SIG-M5 treated with dmso at 0.1 percent for 504 hours (cell line): ENCODE data around the gene ABCA10.
"Not testable (repeated sequence)": the region's sequence is repeated elsewhere in the genome, so short reads cannot be mapped to it uniquely, and the experiment has no call there.

Experiments used
- DNase-seq: peaks from one replicate; lab custom pipeline; 2025; ENCODE audit not compliant: unreplicated experiment; lab: John Stamatoyannopoulos, UW

ABCA10 gene

DNA sequence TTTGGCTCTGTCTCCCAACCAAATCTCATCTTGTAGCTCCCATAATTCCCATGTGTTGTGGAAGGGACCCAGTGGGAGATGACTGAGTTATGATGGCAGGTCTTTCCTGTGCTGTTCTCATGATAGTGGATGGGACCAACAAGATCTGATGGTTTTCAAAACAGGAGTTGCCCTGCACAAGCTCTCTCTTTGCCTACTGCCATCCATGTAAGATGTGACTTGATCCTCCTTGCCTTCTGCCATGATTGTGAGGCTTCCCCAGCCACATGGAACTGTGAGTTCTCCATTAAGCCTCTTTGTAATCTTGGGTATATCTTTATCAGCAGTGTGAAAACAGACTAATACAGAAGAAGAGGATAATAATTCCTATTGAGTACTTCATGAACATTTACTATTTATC, 60.0 kb downstream of the ABCA10 start:
- DNase-seq = not testable (repeated sequence)

DNA sequence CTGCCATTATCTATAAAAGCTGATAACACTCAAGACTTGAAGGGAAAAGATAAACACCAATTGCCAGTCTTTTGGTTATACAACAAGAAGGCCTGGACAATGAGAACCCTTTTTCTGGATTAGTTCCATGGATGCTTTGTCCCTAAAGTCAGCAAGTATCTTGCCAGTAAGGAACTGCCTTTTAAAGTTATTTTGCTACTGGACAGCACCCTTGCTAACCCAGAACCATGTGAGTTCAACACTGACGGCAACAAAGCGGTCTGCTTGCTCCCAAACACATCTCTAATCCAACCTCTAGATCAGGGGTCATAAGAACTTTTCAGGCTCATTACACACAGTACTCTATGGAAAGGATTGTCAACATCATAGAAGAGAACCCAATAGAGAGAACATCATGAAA, 61.7 kb downstream of the ABCA10 start:
- no peak for DNase-seq

DNA sequence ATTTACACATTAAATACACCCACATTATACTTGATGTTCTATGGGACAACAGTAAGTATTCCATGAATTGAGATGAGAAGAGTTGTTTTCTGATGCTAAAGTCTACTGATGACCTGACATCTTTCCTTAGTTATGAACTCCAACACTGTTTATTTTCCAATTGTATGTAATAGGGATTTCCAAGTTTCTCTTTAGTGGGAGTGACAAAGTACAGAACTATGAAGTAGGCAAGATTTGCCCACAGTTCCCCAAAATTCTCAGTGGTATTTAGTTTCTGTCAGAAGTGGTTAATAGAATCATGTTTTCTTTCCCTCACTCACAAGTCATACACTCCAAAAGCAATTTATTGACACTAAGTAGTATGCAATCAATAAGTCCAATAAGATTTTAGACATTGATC, 64.4 kb downstream of the ABCA10 start:
- no peak for DNase-seq

DNA sequence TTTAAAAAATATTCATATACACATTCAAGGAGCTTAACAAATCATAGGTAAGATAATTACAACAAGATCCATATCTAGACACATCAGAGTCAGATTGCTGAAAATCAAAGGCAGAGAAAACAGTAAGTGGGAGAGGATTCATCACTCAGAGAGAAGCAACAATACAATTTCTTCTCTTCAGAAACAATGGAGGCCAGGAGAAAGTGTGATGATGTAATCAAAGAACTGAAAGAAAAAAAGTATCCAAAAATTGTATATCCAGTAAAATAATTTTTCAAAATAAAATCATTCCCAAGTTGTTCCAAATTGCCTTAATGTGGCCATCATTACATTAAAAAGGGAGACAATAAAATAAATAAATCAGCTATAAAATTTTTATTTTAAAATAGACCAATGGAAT, 69.2 kb downstream of the ABCA10 start:
- no peak for DNase-seq

DNA sequence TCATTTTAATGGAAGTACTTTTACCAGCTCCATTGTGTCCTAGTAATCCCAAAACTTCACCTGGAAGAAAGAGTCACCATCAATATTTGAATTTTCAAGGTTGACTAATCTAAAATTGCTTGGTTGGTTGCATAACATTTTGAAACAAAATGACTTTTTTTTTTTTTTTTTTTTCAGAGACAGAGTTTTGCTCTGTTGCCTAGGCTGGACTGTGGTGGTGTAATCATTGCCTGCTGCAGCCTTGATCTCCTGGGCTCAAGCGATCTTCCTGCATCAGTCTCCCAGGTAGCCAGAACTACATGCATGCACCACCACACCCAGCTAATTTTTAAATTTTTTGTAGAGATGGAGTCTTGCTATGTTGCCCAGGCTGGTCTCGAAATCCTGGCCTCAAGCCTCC, 74.4 kb downstream of the ABCA10 start:
- no peak for DNase-seq

DNA sequence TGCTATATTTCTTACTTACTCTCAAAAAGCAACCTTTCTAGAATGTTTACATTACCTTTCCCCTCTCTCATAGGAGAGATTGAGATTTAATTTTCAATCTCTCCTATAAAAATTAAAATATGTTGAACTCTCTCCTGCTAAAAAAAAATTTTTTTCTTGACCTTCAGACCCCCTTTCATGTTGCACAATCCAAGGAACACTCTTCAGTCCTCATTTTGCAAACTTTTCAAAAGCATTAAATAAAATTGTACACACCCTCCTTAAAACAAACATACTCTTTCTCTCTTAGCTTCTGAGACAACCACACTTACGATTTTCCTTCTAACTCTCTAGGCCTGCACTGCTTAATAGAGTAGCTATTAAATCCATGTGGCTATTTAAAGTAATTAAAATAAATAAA, 78.3 kb downstream of the ABCA10 start:
- no peak for DNase-seq

DNA sequence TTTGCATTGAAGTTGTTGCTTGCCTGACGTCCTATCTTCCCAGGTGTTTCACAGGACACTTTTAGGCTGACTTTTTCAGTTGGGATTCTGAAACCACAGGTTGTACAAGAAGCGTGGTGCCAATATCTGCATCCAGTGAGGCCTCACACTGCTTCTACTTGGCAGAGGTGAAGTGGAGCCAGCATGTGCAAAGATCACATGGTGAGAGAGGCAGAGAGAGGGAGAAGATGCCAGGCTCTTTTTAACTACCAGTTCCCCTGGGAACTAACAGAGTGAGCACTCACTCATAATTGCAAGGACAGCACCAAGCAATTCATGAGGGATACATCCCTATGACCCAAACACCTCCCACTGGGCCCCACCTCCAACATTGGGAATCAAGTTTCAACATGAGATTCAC, 81.2 kb downstream of the ABCA10 start:
- no peak for DNase-seq

DNA sequence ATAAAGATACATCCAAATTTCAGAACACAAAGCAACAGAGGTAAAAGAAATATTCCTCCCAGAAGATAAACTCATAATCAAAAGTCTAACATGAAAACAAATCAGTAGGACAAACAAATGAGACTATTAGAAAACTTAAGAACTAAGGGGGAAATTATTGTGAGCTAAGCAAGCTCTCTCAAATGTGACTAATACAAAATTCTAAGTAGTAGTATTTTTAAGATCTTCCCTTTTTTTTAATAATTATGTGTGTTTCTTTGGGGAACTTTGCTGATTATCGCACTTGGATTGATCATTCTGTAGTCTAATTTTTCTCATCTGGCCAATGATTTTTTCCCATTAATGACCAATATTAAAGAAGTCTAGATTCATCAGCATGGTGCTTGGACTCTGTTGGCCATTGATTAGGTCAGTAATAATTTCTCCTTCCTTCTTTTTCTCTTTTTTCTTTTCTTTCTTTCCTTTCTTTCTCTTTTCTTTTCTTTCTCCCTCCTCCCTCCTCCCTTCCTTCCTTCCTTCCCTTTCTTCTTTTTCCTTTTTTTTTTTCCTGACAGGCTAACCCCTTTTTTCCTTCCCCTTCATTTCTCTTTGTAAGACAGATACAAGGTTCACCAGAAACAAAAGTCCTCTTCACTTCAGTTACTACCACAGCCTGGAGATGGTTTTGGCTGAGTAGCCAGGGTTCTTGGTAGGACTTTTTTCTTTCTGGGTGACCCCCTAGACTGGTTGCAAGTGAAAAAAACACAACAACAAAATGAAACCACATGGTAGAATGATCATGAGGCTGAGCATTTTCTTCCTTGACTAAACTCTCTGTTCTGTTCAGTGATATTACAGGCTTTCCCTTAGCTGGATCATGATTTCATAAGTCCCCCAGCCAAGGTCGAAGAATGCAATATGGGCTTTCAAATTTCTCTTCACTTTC, 84.0 kb downstream of the ABCA10 start:
- DNase-seq = no peak

DNA sequence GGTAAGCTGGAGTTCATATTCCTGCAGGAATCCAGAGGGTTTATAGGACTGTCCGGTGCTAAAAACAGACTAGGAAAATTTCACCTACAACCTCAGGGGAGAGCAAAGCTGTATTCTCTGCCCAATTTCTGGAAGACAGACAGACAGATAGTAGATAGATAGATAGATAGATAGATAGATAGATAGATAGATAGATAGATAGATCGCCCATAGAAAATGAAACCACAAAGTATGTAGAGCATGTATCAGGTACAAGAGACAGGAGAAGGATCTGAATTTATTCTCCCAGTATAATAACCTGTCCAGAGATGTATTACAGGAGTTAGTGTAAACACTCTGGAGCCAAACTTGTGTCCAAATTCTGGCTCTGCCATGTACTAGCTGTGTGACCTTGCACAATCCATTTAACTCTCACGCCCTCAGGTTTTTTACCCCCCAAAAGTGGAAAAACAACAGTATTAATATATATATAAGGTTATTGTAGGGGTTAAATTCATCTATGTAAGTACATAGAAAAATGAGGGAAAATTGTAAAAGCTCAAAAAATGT, 84.9 kb downstream of the ABCA10 start:
- no peak for DNase-seq

DNA sequence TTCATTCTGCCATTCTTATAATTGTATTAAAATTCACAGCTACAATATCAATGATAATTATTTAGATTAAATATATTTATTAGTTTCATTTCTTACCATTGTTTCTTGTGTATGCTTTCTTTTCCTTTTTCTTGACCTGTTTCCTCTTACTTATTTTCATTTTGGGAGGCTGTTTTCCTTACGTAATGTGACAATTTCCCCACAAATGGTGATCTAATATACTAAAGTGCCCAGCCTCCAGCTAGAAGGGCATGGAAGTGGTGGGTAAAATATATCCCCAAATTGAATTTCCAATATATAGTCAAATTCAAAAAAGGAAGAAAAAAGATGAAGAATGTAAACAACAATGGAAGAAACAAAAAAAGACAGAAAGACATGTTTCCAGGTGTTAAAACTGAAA, 85.5 kb downstream of the ABCA10 start:
- no peak for DNase-seq

DNA sequence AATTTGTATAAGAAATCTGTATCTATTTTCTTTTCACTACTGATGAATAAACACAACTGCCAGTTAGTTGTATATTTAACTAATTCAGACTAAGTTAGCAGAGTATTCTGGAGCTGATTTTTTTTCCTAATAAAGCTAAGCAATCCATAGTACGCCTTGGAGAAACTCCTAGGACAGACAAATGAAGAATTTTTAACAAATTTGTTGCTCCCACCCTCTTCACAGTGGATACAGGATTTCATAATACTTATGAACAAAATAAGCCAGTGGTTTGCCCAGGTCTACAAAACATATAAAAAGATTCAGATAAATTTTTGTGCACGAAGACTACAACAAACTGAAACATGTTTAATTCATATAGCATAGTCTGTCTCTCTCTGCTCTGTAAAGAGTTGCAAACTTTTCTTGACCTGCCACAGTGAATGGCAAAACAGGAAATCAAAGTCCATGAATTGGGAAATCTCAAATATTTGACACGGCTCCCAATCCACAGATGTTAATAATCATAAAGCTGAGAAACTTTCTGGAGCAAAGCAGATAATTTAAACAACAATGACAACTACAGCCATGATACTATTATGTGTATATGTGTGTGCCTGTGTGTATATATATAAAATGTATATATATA, 86.3 kb downstream of the ABCA10 start:
- DNase-seq = no peak

DNA sequence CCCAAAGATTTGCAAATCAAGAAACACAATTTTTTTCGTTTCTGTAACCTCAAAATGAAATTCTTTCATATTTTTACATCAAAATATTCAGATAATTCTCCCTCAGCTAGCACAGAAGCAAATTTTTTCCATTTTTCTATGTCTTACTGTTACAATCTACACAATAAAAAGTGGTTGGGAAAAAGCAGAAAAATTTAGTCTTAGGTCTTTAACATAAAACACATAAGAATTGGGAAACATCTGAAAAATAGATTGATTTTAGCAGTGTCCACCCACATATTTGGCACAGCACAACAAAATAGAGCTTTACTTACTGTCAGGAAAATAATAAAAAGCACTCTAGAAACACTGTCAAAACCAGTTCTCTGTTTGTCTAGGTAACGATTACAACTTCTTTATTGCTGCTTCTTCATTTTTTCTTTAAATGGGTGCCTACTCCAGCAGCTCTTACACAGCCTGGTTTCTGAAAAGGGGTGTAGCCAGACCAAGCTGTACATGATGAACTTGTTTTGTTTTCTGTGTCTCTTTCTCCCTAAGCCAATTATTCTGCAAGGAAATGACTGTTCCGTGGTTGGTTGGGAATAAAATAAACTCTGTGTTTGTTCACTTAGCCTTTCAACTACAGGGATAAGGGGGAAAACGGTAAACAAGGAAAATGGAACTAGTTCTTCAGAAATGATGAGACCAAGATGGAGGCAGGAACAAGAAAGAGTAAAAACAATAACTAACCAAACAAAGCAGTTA, 87.0 kb downstream of the ABCA10 start, which contains the start of gene ABCA6:
Gene ABCA6, minus strand, starts transcription at position 465 of the 744 bp plus-strand sequence. CDS start 1,192 bp downstream, outside the sequence.
- DNase-seq = no peak

DNA sequence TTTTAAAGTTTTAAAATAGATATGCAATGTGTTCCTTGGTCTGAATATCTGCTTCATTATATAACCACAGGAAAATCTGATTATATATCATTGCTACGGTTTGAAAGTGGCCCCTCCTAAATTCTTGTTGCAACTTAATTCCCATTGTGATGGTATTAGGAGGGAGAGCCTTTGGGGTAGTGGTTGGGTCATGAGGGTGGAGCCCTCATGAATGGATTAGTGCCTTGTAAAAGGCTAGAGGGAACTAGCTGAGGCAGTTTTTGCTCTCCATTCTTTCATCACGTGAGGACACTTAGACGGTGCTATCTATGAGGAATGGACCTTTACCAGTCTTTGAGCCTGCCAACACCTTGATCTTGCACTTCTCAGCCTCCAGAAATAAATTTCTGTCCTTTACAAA, 94.5 kb downstream of the ABCA10 start:
- no peak for DNase-seq

DNA sequence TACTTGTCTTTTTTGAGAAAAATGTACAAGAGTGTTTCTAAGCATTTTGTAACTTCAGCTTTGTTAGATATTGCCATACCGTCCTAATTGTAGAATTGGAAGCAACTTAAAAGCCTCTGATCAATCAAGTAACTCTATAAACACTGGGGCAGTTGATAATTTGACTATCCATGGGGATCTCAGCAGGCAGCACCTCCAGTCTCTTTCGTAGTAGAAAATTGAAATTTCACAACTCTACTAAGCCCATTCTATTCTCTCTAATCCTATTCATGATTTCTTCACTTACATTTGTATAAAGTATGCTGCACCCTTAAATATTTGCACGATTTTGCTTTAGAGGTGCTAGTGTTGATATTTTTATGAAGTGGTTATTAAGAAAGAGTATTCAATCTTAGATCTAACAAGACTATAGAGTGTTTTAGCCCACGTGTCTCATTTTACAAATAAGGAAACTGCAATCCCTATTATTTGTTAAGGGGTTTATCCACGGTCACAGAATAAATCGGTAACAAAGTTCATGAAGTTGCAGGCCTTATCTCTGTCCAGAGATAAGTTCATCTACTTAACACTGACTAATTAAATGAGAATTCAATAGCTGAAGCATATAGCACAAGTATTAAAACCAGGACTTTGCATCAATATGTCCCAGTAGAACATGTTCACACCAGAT, 97.9 kb downstream of the ABCA10 start:
- DNase-seq = no peak

DNA sequence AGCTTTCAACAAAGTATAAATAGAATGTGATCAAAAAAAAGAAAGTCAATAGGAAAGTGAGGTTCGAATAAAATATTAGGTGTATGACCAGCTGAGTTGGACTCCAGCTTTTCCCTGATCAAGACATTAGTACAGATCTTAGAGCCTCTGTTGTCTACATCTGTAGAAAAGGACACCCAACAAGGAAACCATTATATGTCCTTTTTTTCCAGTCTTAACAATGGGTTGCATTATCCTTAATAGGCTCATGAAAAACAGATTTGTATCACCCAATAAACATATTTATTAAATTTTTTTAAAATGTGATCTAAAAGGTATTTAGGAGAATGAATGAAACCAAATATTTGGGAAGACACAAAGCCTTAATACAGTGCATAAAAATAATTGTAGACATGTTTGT, 105.0 kb downstream of the ABCA10 start:
- no peak for DNase-seq

DNA sequence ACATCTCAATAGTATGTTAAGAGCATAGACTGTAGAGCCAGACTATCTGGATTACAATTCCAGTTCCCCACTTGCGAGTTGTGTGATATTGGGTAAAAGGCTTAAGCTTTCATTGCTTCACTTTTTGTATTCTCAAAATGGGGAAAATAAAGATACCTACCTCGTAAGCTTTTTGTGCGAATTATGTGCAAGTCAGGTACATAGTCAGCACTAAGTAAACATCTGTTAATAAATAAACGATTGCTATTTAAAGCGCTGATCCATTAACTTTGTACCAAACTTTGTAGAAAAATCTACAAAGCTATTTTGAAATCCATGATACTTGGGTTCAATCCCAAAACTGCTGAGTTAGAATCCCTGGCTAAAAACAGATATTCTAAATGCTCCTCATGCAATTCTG, 106.6 kb downstream of the ABCA10 start:
- DNase-seq = no peak

DNA sequence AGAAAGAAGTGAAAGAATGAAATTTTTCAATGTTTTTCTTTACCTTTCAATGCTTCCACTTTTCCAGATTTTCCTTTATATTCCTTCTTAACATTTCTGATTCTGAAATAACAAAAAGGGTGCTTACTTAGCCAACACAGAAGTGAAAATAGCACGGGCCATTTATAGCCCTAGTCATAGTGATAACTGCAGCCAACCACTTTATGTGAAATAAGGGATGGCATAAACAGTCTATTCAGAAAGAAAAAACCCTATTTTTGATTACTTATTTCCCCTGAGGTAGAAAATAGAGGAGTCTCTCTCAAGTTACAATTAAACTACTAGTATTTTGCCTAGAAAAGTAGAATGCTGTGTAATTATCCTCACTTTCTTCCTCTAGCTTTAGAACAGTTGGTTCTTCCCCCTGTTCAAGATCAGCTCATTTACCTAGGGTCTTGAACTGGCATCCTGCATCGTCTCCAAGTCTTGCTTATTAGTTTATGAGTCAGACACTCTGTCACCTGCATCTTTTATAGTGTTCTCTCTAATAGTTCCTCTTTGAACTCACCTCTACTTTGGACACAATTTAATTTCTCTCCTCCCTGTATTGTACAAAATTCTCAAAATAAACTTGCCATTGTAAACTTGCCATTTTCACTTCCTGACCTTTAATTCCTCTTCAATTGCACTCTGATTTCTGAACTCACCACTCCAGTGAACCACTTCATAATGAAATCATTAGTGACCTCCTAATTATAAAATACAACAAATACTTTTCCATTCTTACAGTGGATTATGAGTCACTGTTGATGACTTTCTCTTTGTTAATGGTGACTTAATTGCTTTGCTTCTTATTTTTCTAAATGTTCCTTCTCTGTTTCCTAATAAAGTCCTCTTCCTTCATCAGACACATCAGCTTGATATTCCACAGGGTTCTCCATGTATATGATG, 110.5 kb downstream of the ABCA10 start:
- DNase-seq = peak; percentile 58

DNA sequence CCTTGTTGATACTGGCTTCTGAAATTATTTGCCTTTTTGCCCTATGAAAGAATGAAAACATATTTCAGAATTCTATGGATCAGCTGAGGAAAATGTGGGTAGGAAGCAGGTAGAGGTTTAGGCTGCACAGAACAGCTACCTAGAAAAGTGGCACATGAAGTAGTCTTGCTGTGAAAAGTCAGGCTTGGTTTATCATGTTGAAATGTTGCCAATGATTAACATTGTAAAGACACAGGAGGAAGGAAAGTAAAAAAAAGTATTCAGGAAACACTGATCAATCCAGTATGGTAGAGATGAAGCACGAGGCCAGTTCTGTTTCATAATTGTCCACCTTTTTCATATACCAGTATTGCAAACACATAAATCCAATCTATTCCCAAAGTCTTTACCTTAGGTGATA, 116.8 kb downstream of the ABCA10 start:
- DNase-seq = no peak

DNA sequence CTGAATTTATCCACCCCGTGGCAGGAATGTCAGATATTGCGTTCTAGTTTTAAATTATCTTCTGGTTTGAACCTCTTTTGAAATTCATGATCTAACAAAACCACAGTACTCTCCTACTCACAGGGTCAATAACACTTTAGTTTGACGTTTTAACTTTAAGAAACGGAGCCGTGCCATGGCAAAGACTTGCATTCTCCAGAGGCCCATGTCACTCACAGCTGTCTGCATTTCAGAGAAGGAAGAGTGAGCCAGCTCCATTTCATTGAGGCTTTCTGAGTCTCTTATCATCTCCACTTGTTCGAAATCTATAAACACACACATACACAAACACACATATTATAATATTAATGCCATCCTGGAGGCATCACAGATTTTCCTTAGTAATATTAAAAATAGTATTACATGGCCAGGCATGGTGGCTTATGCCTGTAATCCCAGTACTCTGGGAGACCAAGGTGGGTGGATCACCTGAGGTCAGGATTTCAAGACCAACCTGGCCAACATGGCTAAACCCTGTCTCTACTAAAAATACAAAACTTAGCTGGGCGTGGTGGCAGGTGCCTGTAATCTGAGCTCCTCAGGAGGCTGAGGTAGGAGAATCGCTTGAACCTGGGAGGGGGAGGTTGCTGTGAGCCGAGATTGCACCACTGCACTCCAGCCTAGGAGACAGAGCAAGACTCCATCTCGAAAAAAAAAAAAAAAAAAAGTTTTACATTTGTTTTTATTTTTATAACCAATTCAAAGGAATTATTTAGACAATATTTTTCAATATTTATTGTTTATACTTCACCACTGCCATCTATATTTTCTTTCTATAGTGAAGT, 122.5 kb downstream of the ABCA10 start:
- DNase-seq = no peak
